Fibroblast of peridontal ligament (primary cell): ENCODE data around the gene FRMD5.

ENCODE experiments used
- DNase-seq: peaks from one replicate; pipeline ENCODE4 v3.0.0-alpha.2; 2010; ENCODE audit errors: extremely low read depth

Gene FRMD5

GRCh38 chr15:43975326-43975725 lies 219.7 kb downstream of the FRMD5 start:
- no peak for DNase-seq

GRCh38 chr15:43974852-43975251 lies 220.2 kb downstream of the FRMD5 start:
- DNase-seq, result no peak

DNA sequence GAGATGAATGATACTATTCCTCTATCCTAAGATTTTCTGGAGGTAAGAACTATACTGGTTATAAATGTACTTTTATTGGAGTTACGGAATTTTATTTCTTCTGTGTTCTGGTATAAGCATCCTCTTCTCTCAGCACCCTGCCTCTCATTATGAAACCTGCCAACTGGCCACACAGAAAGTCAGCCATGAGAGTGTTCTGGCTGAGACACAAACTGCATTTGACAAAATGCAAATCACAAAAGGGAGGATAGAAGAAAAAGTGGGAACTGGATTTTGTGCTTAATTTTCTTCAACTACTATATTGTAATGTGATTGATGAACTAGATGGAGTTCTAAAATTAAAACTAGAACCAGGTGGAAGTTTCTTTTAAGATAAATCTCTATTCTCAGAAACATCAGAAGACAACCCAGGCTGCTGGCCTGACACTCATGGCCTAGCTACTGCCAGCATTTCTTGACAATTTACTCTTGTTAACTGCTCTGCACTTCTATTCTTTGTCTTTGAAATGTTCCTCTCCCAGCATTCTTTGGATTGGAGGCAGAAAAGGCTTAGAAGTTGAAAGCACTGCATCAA lies 225.2 kb downstream of the FRMD5 start:
- DNase-seq, result no peak

- peak; percentile 29 for DNase-seq
Observed at GRCh38 chr15:43968551-43968950, 226.5 kb downstream of the FRMD5 start.

DNA sequence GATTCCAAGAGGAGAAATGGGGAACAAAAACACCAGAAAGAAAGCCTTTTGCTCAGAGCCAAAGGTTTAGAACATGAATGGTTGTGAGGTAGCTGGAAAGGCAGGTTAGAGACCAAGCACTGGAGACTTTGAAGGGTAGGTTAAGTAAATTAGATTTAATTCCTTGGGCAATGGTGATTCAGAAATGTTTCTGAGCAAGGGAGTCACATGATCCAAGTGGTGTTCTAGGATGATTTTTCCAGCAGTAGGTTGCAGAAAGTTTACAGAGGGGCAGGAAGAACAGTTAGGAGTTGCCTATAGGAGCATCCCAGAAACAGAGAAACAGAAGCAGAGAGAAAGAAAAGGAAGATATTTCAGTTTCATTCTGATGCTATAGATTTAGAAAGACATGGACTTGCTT lies 228.4 kb downstream of the FRMD5 start:
- peak; percentile 48 for DNase-seq

- peak; percentile 76 for DNase-seq
Observed at GRCh38 chr15:43958861-43959330, 236.2 kb downstream of the FRMD5 start.

DNA sequence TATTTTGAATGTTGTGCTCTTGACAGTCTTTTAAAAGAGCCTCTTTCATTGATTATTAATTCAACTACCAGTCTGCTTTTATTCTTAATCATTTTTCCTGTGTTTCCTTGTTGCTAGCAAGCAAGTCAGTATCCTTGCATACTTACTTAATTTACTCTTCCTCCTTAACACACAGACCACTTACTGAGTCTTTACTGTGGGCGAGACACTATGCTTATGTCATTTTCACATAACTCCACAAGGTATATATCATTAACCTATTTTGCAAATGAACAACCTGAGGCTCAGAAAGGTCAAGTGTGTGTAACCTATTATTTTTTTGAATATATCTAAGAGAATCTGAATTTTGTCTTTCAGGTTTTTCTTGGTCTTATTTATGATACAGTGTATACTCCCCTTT lies 237.3 kb downstream of the FRMD5 start:
- no peak for DNase-seq

DNA sequence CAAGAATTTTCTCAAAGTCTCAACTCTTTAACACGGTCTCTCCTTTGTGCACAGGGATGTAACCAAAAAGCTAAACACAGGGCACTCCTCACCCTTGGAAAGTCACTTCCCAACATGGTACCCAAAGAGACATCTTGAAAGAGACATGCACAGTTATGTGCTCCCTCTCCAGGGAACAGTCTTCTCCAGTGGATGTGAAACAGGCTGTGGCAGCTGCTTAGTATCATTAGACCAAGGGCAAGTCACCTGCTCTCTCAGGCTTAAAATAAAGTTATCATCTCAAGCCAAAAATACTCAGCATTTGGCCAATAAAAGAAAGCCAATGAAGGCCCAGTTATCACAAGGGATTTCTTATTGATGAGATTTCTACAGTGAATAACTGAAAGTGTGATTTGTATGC lies 239.9 kb downstream of the FRMD5 start:
- DNase-seq, result no peak

DNA sequence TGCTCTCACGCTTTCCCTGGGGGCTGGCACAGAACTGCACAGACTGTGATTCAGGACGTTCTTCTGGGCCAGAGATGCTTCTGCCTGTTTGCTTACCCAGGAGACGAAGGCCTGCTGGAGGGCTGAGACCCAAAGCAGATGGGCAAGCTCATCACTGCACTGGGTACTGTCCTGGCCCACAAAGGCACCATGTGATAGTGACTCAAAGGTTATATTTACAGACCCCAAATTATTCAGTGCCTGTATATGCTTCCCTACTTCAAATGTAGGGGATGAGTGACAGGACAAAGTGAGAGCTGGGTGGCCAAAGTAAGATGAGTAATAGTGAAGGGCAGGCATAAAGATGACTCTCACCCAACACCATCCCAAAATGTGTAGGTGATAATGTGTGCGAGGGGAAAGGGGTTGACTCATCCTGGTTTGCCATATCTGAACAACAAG lies 240.9 kb downstream of the FRMD5 start:
- no peak for DNase-seq

DNA sequence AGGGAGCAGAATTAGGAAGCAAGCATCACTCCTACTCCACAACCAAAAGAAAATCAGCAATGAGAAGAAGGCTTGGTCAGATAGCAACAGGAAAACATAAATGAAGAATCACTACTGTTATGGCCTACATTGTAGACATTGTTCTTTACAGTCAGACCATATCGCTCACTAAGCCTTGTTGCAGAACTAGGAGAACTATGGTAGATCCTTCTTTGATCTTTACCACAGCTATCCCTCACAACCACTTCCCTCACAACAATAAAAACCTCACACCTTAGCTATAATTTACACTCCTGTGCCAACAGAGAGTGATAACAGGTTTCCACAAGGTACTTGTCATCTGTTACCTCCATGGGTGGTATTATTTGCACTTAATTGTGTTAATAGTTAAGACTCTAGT lies 241.7 kb downstream of the FRMD5 start:
- DNase-seq, result no peak

DNA sequence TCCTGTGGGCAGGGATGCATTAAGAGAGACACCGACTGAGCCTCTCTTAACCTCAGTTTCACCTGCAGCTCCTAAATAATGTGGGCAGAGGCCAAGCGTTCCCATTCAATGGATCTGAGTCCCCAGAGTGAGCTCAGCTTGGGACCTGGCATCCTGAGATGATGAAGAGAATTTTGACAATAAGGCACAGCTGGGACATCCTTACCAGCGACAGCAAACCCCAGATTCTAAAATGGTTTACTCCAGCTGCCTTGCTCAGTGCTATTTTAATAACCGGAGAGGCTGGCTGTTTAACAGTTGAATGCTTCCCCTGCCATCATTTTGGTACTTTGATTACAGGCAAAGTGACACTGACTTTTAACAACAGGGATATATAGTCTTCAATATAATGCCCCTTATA lies 244.5 kb downstream of the FRMD5 start:
- DNase-seq, result no peak

GRCh38 chr15:43948691-43949325 lies 246.3 kb downstream of the FRMD5 start:
- DNase-seq, result no peak

DNA sequence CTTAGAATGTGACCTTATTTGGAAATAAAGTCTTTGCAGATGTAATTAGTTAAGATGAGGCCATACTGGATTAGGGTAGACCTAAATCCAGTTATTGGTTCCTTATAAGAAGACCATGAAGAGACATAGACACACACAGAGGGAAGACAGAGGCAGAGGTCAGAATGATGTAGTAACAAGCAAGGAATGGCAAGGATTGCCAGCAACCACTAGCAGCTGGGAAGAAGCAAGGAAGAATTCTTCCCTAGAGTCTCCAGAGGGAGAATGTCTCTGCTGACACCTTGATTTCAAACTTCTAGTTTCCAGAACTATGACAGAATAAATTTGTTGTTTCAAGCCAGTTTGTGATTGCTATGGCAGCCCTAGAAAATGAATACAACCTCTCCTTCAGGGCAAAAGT lies 251.6 kb downstream of the FRMD5 start:
- peak; percentile 81 for DNase-seq

DNA sequence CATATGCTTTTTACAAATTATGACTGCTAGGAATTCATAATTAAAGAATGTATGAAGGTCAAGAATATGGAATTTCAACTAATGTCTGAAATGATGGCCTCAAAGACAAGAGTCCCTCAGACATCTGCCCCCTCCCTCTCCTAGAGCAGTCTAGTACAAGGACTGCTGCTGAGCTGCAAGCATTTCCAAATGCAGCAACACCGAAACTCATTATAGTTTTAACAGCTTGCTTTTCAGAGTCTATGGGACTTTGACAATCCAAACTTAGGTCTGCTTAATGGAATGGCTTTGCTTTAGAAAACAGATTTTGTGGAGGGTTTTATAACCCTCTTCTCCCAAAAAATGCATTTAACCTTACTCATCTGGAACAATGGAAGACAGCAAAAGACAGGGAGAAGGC lies 252.9 kb downstream of the FRMD5 start:
- DNase-seq, result no peak

- DNase-seq, result no peak
Observed at GRCh38 chr15:43941555-43941954, 253.5 kb downstream of the FRMD5 start.

GRCh38 chr15:43941071-43941470 lies 254.0 kb downstream of the FRMD5 start:
- DNase-seq, result no peak

- DNase-seq, result no peak
Observed at GRCh38 chr15:43939070-43939469, 256.0 kb downstream of the FRMD5 start.

- no peak for DNase-seq
Observed at GRCh38 chr15:43934480-43934879, 260.6 kb downstream of the FRMD5 start.

- no peak for DNase-seq
Observed at GRCh38 chr15:43932907-43933306, 262.2 kb downstream of the FRMD5 start.

GRCh38 chr15:43931790-43932435 lies 263.2 kb downstream of the FRMD5 start:
- DNase-seq, result no peak

DNA sequence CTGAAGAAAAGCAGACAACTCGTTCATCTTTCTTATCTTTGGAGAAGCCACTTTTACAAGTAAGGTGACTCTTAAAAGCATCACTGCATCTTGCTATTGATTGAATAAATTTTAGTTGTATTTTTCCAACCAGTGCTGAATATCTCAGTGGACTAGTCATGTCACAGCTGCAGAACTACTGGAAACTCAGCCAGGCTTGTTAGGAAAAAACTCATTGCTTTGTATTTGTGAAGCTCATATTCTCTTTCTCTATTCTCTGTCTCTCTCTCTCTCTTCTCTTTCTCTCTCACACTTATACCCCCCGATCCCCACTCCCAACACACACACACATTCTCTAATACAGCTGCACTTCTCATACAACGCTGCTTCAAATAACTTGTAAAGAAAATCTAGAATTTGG lies 264.0 kb downstream of the FRMD5 start:
- DNase-seq, result peak; percentile 47

- DNase-seq, result no peak
Observed at GRCh38 chr15:43930556-43930955, 264.5 kb downstream of the FRMD5 start.

DNA sequence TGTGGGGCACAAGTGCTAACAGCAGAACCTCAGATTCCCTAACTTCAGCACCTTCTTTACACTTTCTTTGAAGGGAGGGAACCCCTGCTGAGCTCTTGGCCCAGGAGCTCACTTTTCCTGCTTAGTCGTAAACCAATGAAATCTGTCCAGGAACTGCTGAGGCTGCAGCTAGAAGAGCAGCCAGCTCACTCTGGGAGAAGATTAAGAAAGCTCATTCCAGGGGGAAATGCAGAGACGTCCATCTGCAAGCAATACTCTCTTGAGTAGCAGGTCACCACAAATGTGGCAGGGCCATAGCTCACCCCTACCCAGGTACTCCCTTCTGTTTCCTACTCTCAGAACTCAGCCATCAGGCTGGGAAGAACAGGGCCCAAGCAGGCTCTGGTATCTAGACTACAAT lies 265.0 kb downstream of the FRMD5 start:
- DNase-seq, result peak; percentile 61
